ENCODE measurements around the gene AP1G2.

The AP1G2 gene

GRCh38 chr14:23555882-23556699 is 11.5 kb downstream of the AP1G2 start, which contains the start of gene THTPA:
Gene THTPA (plus strand): TSS chr14:23556271. CDS start chr14:23556758, 487 bp downstream.
- peak; percentile 62 for DNase-seq (ENCODE audit: extremely low read depth, low read depth)
- TF ChIP-seq, protein P1, sequence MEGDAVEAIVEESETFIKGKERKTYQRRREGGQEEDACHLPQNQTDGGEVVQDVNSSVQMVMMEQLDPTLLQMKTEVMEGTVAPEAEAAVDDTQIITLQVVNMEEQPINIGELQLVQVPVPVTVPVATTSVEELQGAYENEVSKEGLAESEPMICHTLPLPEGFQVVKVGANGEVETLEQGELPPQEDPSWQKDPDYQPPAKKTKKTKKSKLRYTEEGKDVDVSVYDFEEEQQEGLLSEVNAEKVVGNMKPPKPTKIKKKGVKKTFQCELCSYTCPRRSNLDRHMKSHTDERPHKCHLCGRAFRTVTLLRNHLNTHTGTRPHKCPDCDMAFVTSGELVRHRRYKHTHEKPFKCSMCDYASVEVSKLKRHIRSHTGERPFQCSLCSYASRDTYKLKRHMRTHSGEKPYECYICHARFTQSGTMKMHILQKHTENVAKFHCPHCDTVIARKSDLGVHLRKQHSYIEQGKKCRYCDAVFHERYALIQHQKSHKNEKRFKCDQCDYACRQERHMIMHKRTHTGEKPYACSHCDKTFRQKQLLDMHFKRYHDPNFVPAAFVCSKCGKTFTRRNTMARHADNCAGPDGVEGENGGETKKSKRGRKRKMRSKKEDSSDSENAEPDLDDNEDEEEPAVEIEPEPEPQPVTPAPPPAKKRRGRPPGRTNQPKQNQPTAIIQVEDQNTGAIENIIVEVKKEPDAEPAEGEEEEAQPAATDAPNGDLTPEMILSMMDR (IDR thresholded peaks at IDR 0.05; ENCODE audit: low read depth, low read length, missing control alignments): no peak
- H3K4me3 ChIP-seq (replicated peaks; ENCODE audit: low read depth, low read length): peak within 1 kb of the TSS; percentile 49

GRCh38 chr14:23555533-23555881 is 12.1 kb downstream of the AP1G2 start:
- DNase-seq (ENCODE audit: extremely low read depth, low read depth): no peak
- peak overlapping the region; percentile 49 for H3K4me3 ChIP-seq (replicated peaks; ENCODE audit: low read depth, low read length)
- TF ChIP-seq, protein P1 (IDR thresholded peaks at IDR 0.05; ENCODE audit: low read depth, low read length, missing control alignments): no peak

DNA sequence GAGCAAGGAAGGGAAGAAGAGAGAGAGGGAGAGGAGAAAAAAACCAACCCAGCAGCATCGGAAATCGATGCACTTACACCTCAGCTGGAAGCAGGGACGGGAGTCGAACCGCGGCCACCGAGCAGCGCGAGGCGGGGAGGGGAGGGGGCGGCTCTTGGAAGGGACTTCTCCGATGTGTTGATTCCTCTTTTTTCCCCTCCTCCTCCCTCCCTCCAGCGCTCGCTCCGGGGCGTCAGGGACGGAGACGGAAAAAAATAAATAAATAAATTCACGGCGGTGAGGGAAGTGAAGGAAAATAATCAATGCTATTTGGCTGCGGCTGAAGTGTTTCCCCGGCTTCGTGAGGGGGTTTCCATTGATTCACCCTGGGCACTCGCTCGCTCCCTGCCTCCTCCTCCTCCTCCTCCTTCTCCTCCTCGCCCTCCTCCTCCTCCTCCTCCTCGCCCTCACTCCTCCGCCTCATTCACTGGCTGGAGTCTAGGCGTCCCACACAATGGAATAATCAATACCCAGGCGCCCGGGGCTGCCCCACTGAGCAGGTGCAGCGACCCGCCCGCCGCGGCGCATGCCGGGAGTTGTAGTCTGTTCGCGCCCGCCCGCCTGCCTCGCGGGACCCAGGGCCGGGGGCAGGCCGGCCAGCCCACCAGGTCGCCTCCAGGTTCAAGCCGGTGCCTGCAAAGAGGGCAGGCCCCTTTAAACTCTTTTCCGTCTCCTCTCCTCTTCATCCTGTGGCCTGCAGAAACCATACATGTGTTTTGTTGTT is 16.1 kb downstream of the AP1G2 start, which contains the start of gene ZFHX2:
ZFHX2 (minus strand) TSS at position 500 of the 763 bp plus-strand sequence. CDS start 16,440 bp downstream, outside the sequence.
- TF ChIP-seq, protein P1 (IDR thresholded peaks at IDR 0.05; ENCODE audit: low read depth, low read length, missing control alignments): no peak
- peak within 1 kb of the TSS; percentile 65 for H3K4me3 ChIP-seq (replicated peaks; ENCODE audit: low read depth, low read length)
- DNase-seq (ENCODE audit: extremely low read depth, low read depth): no peak

DNA sequence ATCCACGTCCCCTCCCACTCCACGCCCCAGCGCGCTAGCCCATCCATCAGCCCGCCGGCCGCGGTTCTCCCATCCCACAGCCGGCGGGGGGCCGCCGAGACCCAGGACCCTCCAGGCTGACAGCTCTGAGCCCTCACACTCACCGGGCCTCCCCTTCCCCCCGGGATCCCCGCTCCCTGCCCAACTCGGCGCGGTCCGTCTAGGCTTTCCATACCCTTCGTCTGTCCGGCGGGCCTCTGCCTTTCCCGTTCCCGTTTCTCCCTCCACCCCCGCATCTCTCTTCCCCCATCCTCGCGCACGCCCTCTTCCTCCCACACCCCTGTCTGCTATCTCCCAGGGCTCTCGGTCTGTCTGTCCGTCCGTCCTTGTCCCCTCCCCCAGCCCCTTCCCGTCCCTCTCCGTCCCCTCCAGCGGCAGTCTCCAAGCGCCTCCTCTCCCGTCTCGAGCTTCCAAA is 16.8 kb downstream of the AP1G2 start:
- no peak for DNase-seq (ENCODE audit: extremely low read depth, low read depth)
- peak overlapping the region; percentile 65 for H3K4me3 ChIP-seq (replicated peaks; ENCODE audit: low read depth, low read length)
- TF ChIP-seq, protein P1 (IDR thresholded peaks at IDR 0.05; ENCODE audit: low read depth, low read length, missing control alignments): no peak

DNA sequence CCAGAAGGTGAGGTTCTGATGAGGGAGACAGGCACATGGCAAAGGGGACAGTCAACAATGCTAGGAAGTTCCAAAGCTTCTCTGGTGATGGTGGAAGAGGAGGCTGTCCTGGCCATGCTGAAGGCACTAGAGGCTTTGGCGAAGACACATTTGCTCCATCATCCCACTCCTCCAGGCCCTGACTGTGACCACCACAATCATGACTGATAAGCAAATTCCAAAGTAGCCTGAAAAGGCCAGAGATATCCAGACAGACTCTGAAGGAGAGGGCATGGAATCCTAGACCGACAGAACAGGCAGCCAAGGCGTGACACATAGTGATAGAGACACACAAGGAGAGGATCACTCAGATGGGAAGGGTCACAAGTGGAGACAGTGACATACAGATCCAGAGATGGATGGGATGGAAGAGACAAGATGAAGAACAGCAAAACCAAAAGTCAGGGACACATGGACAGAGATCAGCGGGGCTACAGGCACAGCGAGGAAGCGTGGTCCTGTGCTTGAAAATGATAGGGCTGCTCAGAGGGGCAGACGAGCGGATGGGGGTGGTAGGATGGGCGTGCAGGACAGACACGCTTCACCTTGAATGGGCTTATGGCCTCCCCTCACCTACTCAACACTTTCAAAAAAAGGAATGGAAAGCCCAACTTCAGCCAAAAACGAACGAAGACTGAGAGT is 17.3 kb downstream of the AP1G2 start:
- H3K4me3 ChIP-seq (replicated peaks; ENCODE audit: low read depth, low read length): peak overlapping the region; percentile 65
- DNase-seq (ENCODE audit: extremely low read depth, low read depth): no peak

More for the DNA sequence above, 17.3 kb downstream of the AP1G2 start:
- TF ChIP-seq, protein P1 (IDR thresholded peaks at IDR 0.05; ENCODE audit: low read depth, low read length, missing control alignments): no peak
